H9 (cell line): ENCODE data around the gene DPP10. TPM values are rescaled to one million over a fixed set of nuclear protein-coding genes. Genes with fewer than 3 reads are reported as not detected.

Experiments used
- DNase-seq: peaks from one replicate; pipeline ENCODE4 v3.0.0-alpha.2; 2017
- H2AFZ ChIP-seq: one replicate; pipeline ENCODE4 v1.6.1; 2013; ENCODE audit warnings: mild to moderate bottlenecking, low read length, control low read depth, moderate library complexity
- H2AK5ac ChIP-seq: 2 replicates; pipeline ENCODE4 v1.6.1; 2013; ENCODE audit warnings: low read length, control low read depth, mixed read lengths; ENCODE audit not compliant: insufficient read length
- H2BK120ac ChIP-seq: one replicate; pipeline ENCODE4 v1.6.1; 2013; ENCODE audit warnings: low read depth, mild to moderate bottlenecking, low read length, control low read depth, inconsistent platforms; ENCODE audit not compliant: poor library complexity, severe bottlenecking
- H2BK12ac ChIP-seq: 2 replicates; pipeline ENCODE4 v1.6.1; 2013; ENCODE audit warnings: low read length, control low read depth, mixed read lengths, low read depth; ENCODE audit not compliant: insufficient read length
- H2BK15ac ChIP-seq: 2 replicates; pipeline ENCODE4 v1.6.1; 2013; ENCODE audit warnings: low read depth, low read length, control low read depth
- H2BK20ac ChIP-seq: one replicate; pipeline ENCODE4 v1.6.1; 2013; ENCODE audit warnings: low read depth, mild to moderate bottlenecking, low read length, control low read depth, inconsistent platforms; ENCODE audit not compliant: poor library complexity, severe bottlenecking
- H2BK5ac ChIP-seq: 2 replicates; pipeline ENCODE4 v1.6.1; 2013; ENCODE audit warnings: low read length, control low read depth, mixed read lengths; ENCODE audit not compliant: insufficient read length
- H3K14ac ChIP-seq: 2 replicates; pipeline ENCODE4 v1.6.1; 2013; ENCODE audit warnings: low read length, control low read depth; ENCODE audit not compliant: insufficient read depth
- H3K18ac ChIP-seq: 2 replicates; pipeline ENCODE4 v1.6.1; 2013; ENCODE audit warnings: low read depth, mild to moderate bottlenecking, mixed read lengths, low read length, control low read depth; ENCODE audit not compliant: insufficient read length
- H3K23ac ChIP-seq: 2 replicates; pipeline ENCODE4 v1.6.1; 2013; ENCODE audit warnings: low read length, control low read depth, mixed read lengths, low read depth; ENCODE audit not compliant: insufficient read length
- H3K23me2 ChIP-seq: 2 replicates; pipeline ENCODE4 v1.6.1; 2013; ENCODE audit warnings: low read depth, mild to moderate bottlenecking, mixed read lengths, low read length, control low read depth; ENCODE audit not compliant: insufficient read length, poor library complexity, severe bottlenecking
- H3K27ac ChIP-seq: 2 replicates; pipeline ENCODE4 v1.5.1; 2013; ENCODE audit warnings: low read length, control low read depth, mixed read lengths, low read depth; ENCODE audit not compliant: insufficient read length
- H3K27me3 ChIP-seq: 2 replicates; pipeline ENCODE4 v1.6.1; 2013; ENCODE audit warnings: low read length, control low read depth, inconsistent platforms; ENCODE audit not compliant: insufficient read depth
- H3K4ac ChIP-seq: 2 replicates; pipeline ENCODE4 v1.6.1; 2013; ENCODE audit warnings: low read depth, mild to moderate bottlenecking, control low read depth, inconsistent platforms, low read length, moderate library complexity
- H3K4me1 ChIP-seq: 2 replicates; pipeline ENCODE4 v1.6.1; 2013; ENCODE audit warnings: low read length, control low read depth, inconsistent platforms; ENCODE audit not compliant: insufficient read depth
- H3K4me2 ChIP-seq: 2 replicates; pipeline ENCODE4 v1.6.1; 2013; ENCODE audit warnings: low read length, control low read depth, mixed read lengths; ENCODE audit not compliant: insufficient read length, insufficient read depth
- H3K56ac ChIP-seq: 2 replicates; pipeline ENCODE4 v1.6.1; 2013; ENCODE audit warnings: low read depth, mild to moderate bottlenecking, mixed read lengths, low read length, control low read depth; ENCODE audit not compliant: insufficient read length
- H3K79me1 ChIP-seq: 2 replicates; pipeline ENCODE4 v1.6.1; 2013; ENCODE audit warnings: low read depth, mild to moderate bottlenecking, moderate library complexity, low read length, control low read depth, inconsistent platforms; ENCODE audit not compliant: insufficient read depth, poor library complexity, severe bottlenecking
- H3K79me2 ChIP-seq: 2 replicates; pipeline ENCODE4 v1.6.1; 2013; ENCODE audit warnings: low read length, control low read depth, inconsistent platforms; ENCODE audit not compliant: insufficient read depth
- H3K9ac ChIP-seq: 2 replicates; pipeline ENCODE4 v1.6.1; 2013; ENCODE audit warnings: low read length, control low read depth, mixed read lengths; ENCODE audit not compliant: insufficient read length; ENCODE audit errors: extremely low read depth
- H3K9me3 ChIP-seq: one replicate; pipeline ENCODE4 v1.6.1; 2013; ENCODE audit warnings: low read depth, low read length, inconsistent platforms; ENCODE audit not compliant: control insufficient read depth
- H3T11ph ChIP-seq: one replicate; pipeline ENCODE4 v1.6.1; 2013; ENCODE audit warnings: mild to moderate bottlenecking, low read length, control low read depth, inconsistent platforms
- H4K20me1 ChIP-seq: one replicate; pipeline ENCODE4 v1.6.1; 2013; ENCODE audit not compliant: control insufficient read depth, insufficient read length, insufficient read depth
- H4K5ac ChIP-seq: 2 replicates; pipeline ENCODE4 v1.6.1; 2013; ENCODE audit warnings: low read depth, mild to moderate bottlenecking, mixed read lengths, low read length, control low read depth; ENCODE audit not compliant: insufficient read length
- H4K8ac ChIP-seq: replicated peaks from 2 replicates; pipeline ENCODE4 v1.6.1; 2013; ENCODE audit warnings: low read length, control low read depth, mixed read lengths, low read depth; ENCODE audit not compliant: insufficient read length
- H4K91ac ChIP-seq: 2 replicates; pipeline ENCODE4 v1.6.1; 2013; ENCODE audit warnings: low read depth, mild to moderate bottlenecking, moderate library complexity, mixed read lengths, low read length, control low read depth; ENCODE audit not compliant: insufficient read length
- H3K27ac Mint-ChIP-seq, 3 experiments: 2 replicates in 2 of 3; 3 replicates in 1 of 3; pipeline ENCODE4 v1.8.0; 2020 to 2021; ENCODE audit warnings: mixed read lengths in 3 of 3, mild to moderate bottlenecking in 1 of 3, moderate library complexity in 1 of 3
- H3K27me3 Mint-ChIP-seq: 2 replicates; pipeline ENCODE4 v1.8.0; 2021; ENCODE audit warnings: low read depth, mild to moderate bottlenecking, moderate library complexity, mixed read lengths
- H3K36me3 Mint-ChIP-seq, 3 experiments: 2 replicates in 2 of 3; 3 replicates in 1 of 3; pipeline ENCODE4 v1.8.0; 2020 to 2021; ENCODE audit warnings: low read depth in 3 of 3, mixed read lengths in 3 of 3; ENCODE audit not compliant: insufficient read depth in 1 of 3
- H3K4me1 Mint-ChIP-seq, 2 experiments: 2 replicates each; pipeline ENCODE4 v1.8.0; 2020; ENCODE audit warnings: mixed read lengths in 2 of 2
- H3K4me3 Mint-ChIP-seq, 2 experiments: 2 replicates in 1 of 2; 3 replicates in 1 of 2; pipeline ENCODE4 v1.8.0; 2020 to 2021; ENCODE audit warnings: mild to moderate bottlenecking in 2 of 2, mixed read lengths in 2 of 2, moderate library complexity in 1 of 2
- H3K9me3 Mint-ChIP-seq, 2 experiments: 2 replicates in 1 of 2; 3 replicates in 1 of 2; pipeline ENCODE4 v1.8.0; 2020; ENCODE audit warnings: mild to moderate bottlenecking in 2 of 2, mixed read lengths in 2 of 2, moderate library complexity in 1 of 2
- CTCF ChIP-seq: fragments of 200-600 bp; sonication (generic); conservative IDR thresholded peaks from 3 replicates; pipeline ENCODE4 v1.8.0; 2021; ENCODE audit warnings: antibody characterized with exemption, mild to moderate bottlenecking
- WGBS: extraction: QIAGEN DNeasy Blood & Tissue Kit; methylation state at CpG from one replicate; pipeline ENCODE4 v1.1.7; 2013; ENCODE audit warnings: missing lambda C conversion rate, low lambda C conversion rate, mixed read lengths; ENCODE audit not compliant: insufficient read length; ENCODE audit errors: extremely low coverage; 5-methylcytosine and 5-hydroxymethylcytosine counted together
- total RNA-seq: library from RNA; stranded (reverse); gene quantifications from 2 replicates; pipeline ENCODE4 v1.2.1, GENCODE V29; 2021

The DPP10 gene
- total RNA-seq, 1 experiment from 2014 or later, result 11.3 TPM

DNA sequence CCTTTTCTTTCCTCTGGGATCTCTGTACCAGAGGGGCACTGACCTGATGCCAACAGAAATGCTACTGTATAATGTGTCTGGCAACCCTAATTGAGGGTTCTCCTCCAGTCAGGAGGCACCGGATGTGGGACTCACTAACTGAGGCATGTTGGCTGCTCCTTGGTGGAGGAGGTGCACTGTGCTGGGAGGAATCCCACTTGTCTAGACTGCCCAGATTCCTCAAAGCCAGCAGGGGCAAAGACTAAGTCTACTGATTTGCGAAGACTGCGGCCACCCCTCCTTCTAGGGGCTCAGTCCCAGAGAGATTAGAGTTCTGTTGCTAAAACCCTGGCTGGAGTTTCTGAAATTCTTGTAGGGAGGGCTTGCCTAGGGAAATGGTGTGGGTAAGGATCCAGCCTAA lies 1192.1 kb downstream of the DPP10 start:
- no peak overlapping the region for H2BK5ac ChIP-seq
- H4K20me1 ChIP-seq, result no peaks in the 10 kb centered on the region
- no peak overlapping the region for H2AK5ac ChIP-seq
- Mint-ChIP-seq H3K9me3 (peaks cover 18 to 22% of the 10 kb centered on the region in 2 experiments), H3K4me3 (no peak overlapping the region), H3K4me1 (peaks cover 8 to 10% of the 10 kb centered on the region in 2 experiments), H3K36me3 (peaks cover 4 to 18% (median 18%) of the 10 kb centered on the region in 3 experiments; a peak in 5 of 7 replicates), H3K27me3 (no peaks in the 10 kb centered on the region), H3K27ac (no peak overlapping the region)
- H3T11ph ChIP-seq, result no peak overlapping the region
- H3K27me3 ChIP-seq, result no peaks in the 10 kb centered on the region
- H3K9me3 ChIP-seq, result no peaks in the 10 kb centered on the region
- no peak overlapping the region for H4K5ac ChIP-seq
- no peaks in the 10 kb centered on the region for H3K79me2 ChIP-seq
- DNase-seq, result no peak
- no peak overlapping the region for H4K8ac ChIP-seq
- no peak overlapping the region for H3K18ac ChIP-seq
- H3K4me2 ChIP-seq, result no peak overlapping the region
- no peak overlapping the region for H2AFZ ChIP-seq
- no CpG with 5 or more reads among the region's 3 CpGs for WGBS
- H3K23me2 ChIP-seq, result no peaks in the 10 kb centered on the region
- H3K9ac ChIP-seq, result no peak overlapping the region
- H3K14ac ChIP-seq, result no peak overlapping the region; the same call in 1 of the 2 replicates
- H2BK120ac ChIP-seq, result no peak overlapping the region
- H2BK20ac ChIP-seq, result no peak overlapping the region
- H2BK12ac ChIP-seq, result no peak overlapping the region
- H3K79me1 ChIP-seq, result no peaks in the 10 kb centered on the region
- no peak overlapping the region for H3K56ac ChIP-seq
- no peak overlapping the region for H3K4ac ChIP-seq
- no peak overlapping the region for H4K91ac ChIP-seq
- H3K23ac ChIP-seq, result no peak overlapping the region
- no peak overlapping the region for H2BK15ac ChIP-seq
- H3K27ac ChIP-seq, result no peak overlapping the region
- TF ChIP-seq CTCF, result no peak
- H3K4me1 ChIP-seq, result no peaks in the 10 kb centered on the region
